8988T (cell line): ENCODE measurements around the gene CLMP.
A peak's percentile ranks its signal among the peaks of the same experiment; 100 is the strongest.
"Not testable (repeated sequence)": the region's sequence is repeated elsewhere in the genome, so short reads cannot be mapped to it uniquely, and the experiment has no call there.

Experiments used
- DNase-seq: peaks from one replicate; pipeline ENCODE4 v3.0.0; 2011

Gene CLMP

GRCh38 chr11:123076484-123076883 is 118.6 kb downstream of the CLMP start:
- DNase-seq = no peak

- no peak for DNase-seq
Measured at GRCh38 chr11:123073343-123074057, 121.5 kb downstream of the CLMP start.

DNA sequence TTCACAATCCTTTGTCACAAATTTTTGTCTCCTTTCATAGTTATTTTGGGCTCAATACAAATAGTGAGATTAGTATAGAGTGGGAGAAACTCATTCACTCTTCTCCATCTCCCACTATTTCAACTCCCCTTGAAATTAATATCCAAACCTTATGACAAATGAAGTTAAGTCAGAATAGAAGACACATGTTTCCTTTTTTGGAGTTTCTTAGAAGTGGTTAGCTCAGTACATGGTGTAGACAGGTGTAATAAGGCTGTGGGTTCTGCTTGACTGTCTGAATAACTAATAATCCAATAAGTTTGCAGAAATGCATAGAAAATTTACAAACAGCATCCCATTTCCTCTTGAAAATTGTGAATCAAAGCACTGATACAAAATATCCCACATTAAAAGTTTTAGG is 122.3 kb downstream of the CLMP start:
- DNase-seq = no peak

- DNase-seq = no peak
Measured at GRCh38 chr11:123072332-123072761, 122.7 kb downstream of the CLMP start.

DNA sequence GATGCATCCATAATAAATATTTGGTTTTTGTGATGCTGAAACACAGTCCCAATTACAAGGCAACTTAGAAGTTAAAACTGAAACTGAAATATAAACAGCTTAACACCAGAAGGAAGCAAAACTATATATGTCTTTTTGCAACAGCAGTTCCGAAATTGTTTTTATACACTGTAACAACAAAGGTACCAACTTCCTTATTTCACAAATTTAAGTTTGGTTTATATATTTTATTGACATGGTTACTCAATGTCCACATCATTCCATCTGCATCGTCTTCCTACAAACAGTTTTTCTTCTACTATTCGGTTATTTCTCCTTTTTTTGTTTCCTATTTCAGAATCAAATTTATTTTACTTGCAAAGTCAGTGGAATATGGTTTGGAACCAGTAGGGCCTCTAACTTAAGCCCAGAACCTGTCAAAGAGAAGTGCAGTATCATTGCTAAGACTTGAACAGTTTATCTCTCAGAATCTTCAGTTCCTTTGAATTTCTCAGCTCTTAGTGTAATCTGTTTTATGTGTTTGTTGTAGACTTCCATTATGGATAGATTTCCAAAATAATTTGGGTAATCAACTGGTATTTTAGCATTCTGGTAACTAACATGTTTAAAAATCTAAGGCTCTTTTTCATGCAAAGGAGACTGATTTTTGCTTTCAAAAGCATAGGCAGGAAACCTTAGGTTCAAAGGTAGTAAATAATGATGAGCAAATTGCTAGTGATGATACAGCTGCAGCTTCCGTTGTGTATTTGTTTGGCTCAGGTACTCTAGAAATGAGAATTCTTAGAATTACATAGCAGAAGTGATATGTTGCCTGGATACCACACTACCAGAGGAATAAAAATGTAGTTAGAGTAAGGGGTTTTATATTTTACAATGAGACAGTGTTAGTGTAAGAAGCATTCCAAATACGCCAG is 124.9 kb downstream of the CLMP start:
- no peak for DNase-seq

GRCh38 chr11:123065621-123066020 is 129.4 kb downstream of the CLMP start:
- no peak for DNase-seq

DNA sequence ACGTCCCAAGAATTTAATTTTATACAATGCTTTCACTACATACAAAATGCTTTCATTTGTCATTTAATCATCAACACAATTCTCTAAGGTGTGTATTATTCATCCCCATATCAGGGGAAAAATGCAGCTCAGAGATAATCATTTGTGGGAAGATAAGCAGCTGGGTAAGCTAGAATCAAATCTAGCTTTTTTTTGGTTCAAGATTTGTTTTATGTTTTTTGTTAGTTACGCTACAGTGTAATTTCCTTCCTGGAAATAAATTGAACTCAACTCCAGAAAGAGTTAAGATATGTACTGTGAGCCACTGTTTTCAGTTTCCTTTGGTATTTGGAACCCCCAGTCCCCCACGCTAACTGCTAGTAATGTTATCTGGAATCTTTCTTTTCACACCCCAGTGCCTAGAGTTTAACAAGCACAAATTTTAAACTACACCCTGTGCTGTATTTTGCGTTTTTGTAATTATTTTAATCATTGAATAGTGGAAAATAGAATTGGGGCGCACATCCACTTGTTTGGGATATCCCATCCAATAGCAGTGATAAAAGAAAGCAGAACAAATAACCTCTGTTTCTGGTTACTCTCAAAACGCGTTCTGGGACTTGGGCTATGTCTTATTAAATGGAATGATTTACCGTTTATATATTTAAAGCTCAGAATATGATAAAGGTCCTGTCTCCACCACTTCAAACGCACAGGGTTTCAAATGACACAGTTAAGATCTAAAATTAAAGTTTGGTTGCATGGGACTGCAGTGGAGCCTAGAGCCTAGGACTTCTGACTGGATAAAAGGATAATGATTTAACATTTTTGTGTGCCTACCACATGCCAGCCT is 131.0 kb downstream of the CLMP start:
- DNase-seq = no peak

- DNase-seq = no peak
Measured at GRCh38 chr11:123062892-123063825, 131.9 kb downstream of the CLMP start.

- peak; percentile 58 for DNase-seq
Measured at GRCh38 chr11:123062158-123062891, 132.7 kb downstream of the CLMP start.

DNA sequence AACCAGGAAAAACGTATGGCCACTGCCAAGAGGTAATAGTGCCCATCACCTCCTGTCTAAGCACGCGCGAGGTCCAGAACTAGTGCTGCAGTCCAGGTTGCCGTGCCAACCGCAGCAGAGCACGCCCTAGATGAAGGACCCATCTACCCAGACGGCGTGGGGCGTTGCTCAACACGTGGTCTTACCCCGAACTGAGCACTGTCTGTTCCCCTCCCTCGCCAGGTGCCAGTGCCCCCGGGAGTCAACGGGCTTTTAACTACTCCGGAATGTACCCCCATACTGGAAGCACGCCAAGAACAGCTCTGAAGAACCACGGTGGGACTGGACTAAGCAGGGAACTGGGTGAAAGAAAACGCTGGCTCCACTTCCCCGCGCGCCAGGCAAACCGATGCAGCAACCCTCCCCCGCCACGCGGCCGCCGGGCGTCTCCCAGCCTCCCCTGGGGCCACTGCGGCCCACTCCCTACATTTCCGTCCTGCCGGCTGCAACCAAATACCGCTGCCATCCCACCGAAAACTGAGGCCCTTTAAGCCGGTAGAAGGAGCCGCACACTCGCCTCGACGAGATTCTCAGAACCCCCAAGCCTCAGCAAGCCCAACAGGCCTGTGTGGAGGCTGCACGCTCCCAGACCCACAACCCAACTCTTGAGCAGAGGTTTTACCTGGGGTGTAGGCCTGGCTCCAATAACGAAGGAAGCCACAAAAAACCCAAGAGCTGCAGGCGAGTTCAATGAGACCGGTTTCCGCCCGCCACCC is 133.5 kb downstream of the CLMP start, which contains the start of gene HSPA8:
HSPA8 (minus strand) TSS at position 734 of the 755 bp plus-strand sequence. CDS start 812 bp downstream, outside the sequence.
- DNase-seq = no peak

DNA sequence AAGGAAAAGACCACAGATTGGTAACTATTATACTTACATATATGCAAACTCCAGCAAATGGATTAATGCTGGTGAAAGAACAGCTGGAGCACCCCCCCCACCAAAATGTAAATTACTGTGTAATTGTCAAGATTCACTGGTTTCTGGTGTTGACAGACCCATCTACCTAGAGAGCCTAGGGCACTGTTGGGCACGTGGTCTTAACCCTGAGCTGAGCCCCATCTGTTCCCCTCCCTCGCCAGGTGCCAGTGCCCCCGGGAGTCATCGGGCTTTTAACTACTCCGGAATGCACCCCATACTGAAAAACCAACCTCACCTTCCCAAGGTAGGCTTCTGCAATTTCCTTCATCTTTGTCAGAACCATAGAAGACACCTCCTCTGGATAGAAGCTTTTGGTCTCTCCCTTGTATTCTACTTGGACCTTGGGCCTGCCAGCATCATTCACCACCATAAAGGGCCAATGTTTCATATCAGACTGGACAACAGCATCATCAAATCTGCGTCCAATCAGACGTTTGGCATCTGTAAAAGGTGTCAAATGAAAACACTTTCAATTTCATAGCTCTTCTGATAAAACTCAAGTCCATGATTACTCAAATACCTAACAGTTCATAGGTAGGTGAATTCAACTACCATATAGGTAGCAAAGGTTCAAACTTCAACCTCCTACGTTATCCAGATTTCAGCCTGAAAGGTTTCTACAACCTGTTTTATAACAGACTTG is 134.6 kb downstream of the CLMP start:
- DNase-seq = no peak

DNA sequence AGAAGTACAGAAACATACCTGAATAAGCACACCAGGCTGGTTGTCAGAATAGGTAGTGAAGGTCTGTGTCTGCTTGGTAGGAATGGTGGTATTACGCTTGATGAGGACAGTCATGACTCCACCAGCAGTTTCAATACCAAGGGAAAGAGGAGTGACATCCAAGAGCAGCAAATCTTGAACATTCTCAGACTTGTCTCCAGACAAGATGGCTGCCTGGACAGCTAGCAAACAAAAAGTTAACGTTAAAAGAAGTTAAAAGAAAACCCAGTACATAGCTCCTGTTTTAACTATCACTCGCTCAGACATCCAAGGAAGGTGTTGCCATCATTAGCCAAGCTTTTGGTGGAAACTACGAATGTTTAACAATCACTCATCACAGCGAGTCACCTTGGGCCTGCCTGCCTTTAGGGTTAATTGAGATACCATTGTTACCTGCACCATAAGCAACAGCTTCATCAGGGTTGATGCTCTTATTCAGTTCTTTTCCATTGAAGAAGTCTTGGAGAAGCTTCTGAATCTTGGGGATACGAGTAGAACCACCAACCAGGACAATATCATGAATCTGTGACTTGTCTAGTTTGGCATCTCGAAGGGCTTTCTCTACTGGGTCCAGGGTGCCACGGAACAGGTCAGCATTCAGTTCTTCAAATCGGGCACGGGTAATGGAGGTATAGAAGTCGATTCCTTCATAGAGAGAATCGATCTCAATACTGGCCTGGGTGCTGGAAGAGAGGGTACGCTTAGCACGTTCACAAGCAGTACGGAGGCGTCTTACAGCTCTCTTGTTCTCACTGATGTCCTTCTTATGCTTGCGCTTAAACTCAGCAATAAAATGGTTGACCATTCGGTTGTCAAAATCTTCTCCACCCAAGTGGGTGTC is 135.8 kb downstream of the CLMP start:
- DNase-seq = not testable (repeated sequence)

DNA sequence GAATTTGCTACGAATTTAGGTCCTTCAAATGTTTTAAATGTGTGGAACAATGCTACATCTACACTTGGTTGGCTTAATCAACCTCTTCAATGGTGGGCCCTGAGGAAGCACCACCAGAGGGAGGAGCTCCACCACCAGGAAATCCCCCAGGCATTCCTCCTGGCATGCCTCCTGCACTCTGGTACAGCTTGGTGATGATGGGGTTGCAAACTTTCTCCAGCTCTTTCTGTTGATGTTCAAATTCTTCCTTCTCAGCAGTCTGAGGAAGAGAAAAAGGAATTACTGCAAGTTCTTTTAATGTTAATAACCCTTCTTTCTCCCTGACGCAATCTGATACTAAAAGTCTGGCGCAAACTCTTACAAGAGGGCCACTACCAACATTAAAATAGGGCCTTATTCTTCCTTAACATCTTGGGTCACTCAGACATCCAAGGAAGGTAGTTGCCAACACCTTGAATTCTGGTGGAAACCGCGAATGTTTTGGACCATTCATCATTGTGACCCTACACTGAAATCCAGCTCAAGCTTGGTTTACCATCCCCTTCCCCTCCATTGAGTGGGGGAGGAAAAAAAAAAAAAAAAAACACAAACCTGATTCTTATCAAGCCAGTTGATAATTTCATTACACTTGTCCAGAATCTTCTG is 137.3 kb downstream of the CLMP start:
- DNase-seq = no peak

- no peak for DNase-seq
Measured at GRCh38 chr11:123056835-123057491, 138.1 kb downstream of the CLMP start.

DNA sequence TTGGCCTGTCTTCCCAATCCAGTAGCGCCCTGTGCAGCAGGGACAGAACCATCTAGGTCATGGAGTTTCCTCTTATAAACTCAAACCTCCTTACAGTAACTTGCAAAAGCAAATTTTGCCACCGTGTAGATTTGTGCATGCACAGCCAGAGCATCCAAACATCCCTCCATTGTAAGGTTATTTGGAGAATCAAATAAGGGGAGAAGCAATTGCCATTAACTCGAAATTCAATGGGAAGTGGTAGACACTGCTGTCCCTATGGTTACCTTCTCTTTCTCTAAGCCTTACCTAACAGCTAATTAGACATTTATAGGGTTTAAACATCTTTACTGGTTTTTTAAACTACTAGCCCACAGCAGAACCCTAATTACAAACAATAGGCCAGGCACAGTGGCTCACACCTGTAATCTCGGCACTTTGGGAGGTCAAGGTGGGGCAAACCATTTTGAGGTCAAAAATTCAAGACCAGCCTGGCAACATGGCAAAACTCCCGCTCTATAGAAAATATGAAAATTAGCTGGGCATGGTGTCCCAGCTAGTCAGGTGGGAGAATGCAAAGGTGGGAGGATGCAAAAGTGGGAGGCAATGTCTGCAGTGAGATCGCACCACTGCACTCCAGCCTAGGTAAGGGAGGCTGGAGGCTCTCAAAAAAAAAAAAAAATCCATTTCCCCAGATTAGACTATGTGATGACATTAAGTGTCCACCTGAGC is 139.7 kb downstream of the CLMP start:
- no peak for DNase-seq

- DNase-seq = peak; percentile 47
Measured at GRCh38 chr11:123054301-123055065, 140.6 kb downstream of the CLMP start.
